A549 (cell line): ENCODE results near the gene EPS8. TPM values are rescaled to one million over a fixed set of nuclear protein-coding genes. Genes with fewer than 3 reads are reported as not detected.

Experiments
- ATAC-seq, 2 experiments: fragments of 200-7000 bp in 1 of 2; fragments of >200 bp in 1 of 2; cut with Nextera tagmentation in 1 of 2; cut with Tn5 transposase in 1 of 2; 3 replicates each; pipeline versions ENCODE4 v1.8.0 to v1.9.1; 2018 to 2020; ENCODE audit warnings: mild to moderate bottlenecking in 1 of 2, moderate library complexity in 1 of 2
- CTCF ChIA-PET: fragments of 300-600 bp; sonication (Branson Sonifier 250); formaldehyde crosslinking; extraction: SDS; loops from one replicate; lab custom pipeline; 2021; ENCODE audit warnings: antibody characterized with exemption, inconsistent platforms; lab: Yijun Ruan, JAX
- POLR2A ChIA-PET: fragments of 350-600 bp; formaldehyde crosslinking; extraction: SDS; loops from one replicate; lab custom pipeline; 2021; ENCODE audit warnings: antibody characterized with exemption, inconsistent platforms; lab: Yijun Ruan, JAX
- DNase-seq, 2 experiments: peaks; one replicate each; pipeline versions ENCODE4 v3.0.0 to v3.0.0-alpha.2; 2011 to 2016; ENCODE audit warnings: low read depth in 1 of 2, low spot score in 1 of 2
- FAIRE-seq: peaks from 2 replicates; lab custom pipeline; 2011; peaks lifted over from hg19 to GRCh38; lab: Jason Lieb, UNC
- H3K27ac ChIP-seq, 2 experiments: fragments of >200 bp; sonication (Bioruptor Twin); formaldehyde crosslinking; 3 replicates each; pipeline ENCODE4 v1.5.1; 2016 to 2017
- H3K4me1 ChIP-seq: fragments of >200 bp; sonication (Bioruptor Twin); formaldehyde crosslinking; 3 replicates; pipeline ENCODE4 v1.6.1; 2016
- H3K4me2 ChIP-seq: fragments of >200 bp; sonication (Bioruptor Twin); formaldehyde crosslinking; 3 replicates; pipeline ENCODE4 v1.6.1; 2016
- H3K4me3 ChIP-seq: fragments of >200 bp; sonication (Bioruptor Twin); formaldehyde crosslinking; 3 replicates; pipeline ENCODE4 v1.5.1; 2016
- H3K9me3 ChIP-seq: fragments of >200 bp; sonication (Bioruptor Twin); formaldehyde crosslinking; 3 replicates; pipeline ENCODE4 v1.6.1; 2016
- BHLHE40 ChIP-seq: IDR thresholded peaks from 2 replicates; pipeline ENCODE4 v1.6.1; 2012; ENCODE audit warnings: low read depth, low read length, inconsistent platforms
- CBX2 ChIP-seq: fragments of 200-600 bp; sonication (generic); IDR thresholded peaks from 2 replicates; pipeline ENCODE4 v1.6.1; 2016; ENCODE audit warnings: low read depth, mild to moderate bottlenecking, borderline replicate concordance
- CEBPB ChIP-seq, 2 experiments: fragments of >200 bp in 1 of 2; sonication (Bioruptor Twin) in 1 of 2; formaldehyde crosslinking in 1 of 2; IDR thresholded peaks; 2 replicates each; pipeline ENCODE4 v1.6.1; 2012 to 2016
- CTCF ChIP-seq: fragments of >200 bp; sonication (Bioruptor Twin); formaldehyde crosslinking; IDR thresholded peaks from 3 replicates; pipeline ENCODE4 v1.5.1; 2016
- ELK1 ChIP-seq: fragments of 150-350 bp; IDR thresholded peaks from 2 replicates; pipeline ENCODE4 v1.6.1; 2014; ENCODE audit warnings: low read depth, mild to moderate bottlenecking, low read length
- EP300 ChIP-seq, 2 experiments: fragments of >200 bp; sonication (Bioruptor Twin); formaldehyde crosslinking; IDR thresholded peaks; 2 replicates in 1 of 2; 3 replicates in 1 of 2; pipeline ENCODE4 v1.6.1; 2016 to 2017
- ESRRA ChIP-seq: fragments of 150-350 bp; IDR thresholded peaks from 2 replicates; pipeline ENCODE4 v1.6.1; 2014; ENCODE audit warnings: mild to moderate bottlenecking, low read length, borderline replicate concordance
- JUNB ChIP-seq: fragments of >200 bp; sonication (Bioruptor Twin); formaldehyde crosslinking; IDR thresholded peaks from 2 replicates; pipeline ENCODE4 v1.6.1; 2016
- KDM1A ChIP-seq: fragments of 200-600 bp; sonication (generic); IDR thresholded peaks from 2 replicates; pipeline ENCODE4 v1.6.1; 2016; ENCODE audit warnings: low read depth, mild to moderate bottlenecking
- MAX ChIP-seq: IDR thresholded peaks from 2 replicates; pipeline ENCODE4 v1.6.1; 2012
- MYC ChIP-seq: IDR thresholded peaks from 2 replicates; pipeline ENCODE4 v1.6.1; 2012; ENCODE audit warnings: mild to moderate bottlenecking, inconsistent platforms, low read length, improper control_type of control experiment, borderline replicate concordance
- NPAS2 ChIP-seq: fragments of 250-450 bp; sonication (Bioruptor Pico); IDR thresholded peaks from 2 replicates; pipeline ENCODE4 v1.8.0; 2022; ENCODE audit warnings: mild to moderate bottlenecking, moderate library complexity, borderline replicate concordance
- PHF8 ChIP-seq: fragments of 200-600 bp; sonication (generic); IDR thresholded peaks from 2 replicates; pipeline ENCODE4 v1.6.1; 2016; ENCODE audit warnings: low read depth, mild to moderate bottlenecking, antibody characterized with exemption, moderate library complexity, borderline replicate concordance
- REST ChIP-seq: fragments of 200-600 bp; sonication (generic); IDR thresholded peaks from 2 replicates; pipeline ENCODE4 v1.6.1; 2016; ENCODE audit warnings: antibody characterized with exemption, mild to moderate bottlenecking, moderate library complexity
- RNF2 ChIP-seq: fragments of 200-600 bp; sonication (generic); IDR thresholded peaks from 2 replicates; pipeline ENCODE4 v1.6.1; 2016; ENCODE audit warnings: low read depth, mild to moderate bottlenecking, antibody characterized with exemption, moderate library complexity, borderline replicate concordance
- SMC3 ChIP-seq: fragments of >200 bp; sonication (Bioruptor Twin); formaldehyde crosslinking; IDR thresholded peaks from 3 replicates; pipeline ENCODE4 v1.6.1; 2018; ENCODE audit warnings: inconsistent platforms
- ZC3H11A ChIP-seq: fragments of 450-650 bp; IDR thresholded peaks from 2 replicates; pipeline ENCODE4 v1.6.1; 2014; ENCODE audit warnings: antibody characterized with exemption, mild to moderate bottlenecking
- ZFP36 ChIP-seq: fragments of 450-650 bp; IDR thresholded peaks from 2 replicates; pipeline ENCODE4 v1.6.1; 2014; ENCODE audit warnings: borderline replicate concordance; ENCODE audit not compliant: partially characterized antibody
- WGBS: methylation state at CpG from one replicate; pipeline ENCODE4 v1.1.6; 2017; ENCODE audit errors: missing lambda C conversion rate; 5-methylcytosine and 5-hydroxymethylcytosine counted together
- polyA plus RNA-seq, 4 experiments: library from polyadenylated mRNA; depleted of rRNA in 3 of 4; stranded (reverse); fragments of >200 nt; fragmentation: RNase III in 1 of 4; extraction: RNeasy Plus Mini Kit Qiagen cat#74134 plus additional on column Dnase treatment in 1 of 4; gene quantifications; 2 replicates in 3 of 4; 3 replicates in 1 of 4; pipeline ENCODE4 v1.2.3, GENCODE V29; 2011 to 2017
- TF ChIP-seq, protein P1 (sequence below): fragments of 250-450 bp; sonication (Bioruptor Pico); IDR thresholded peaks from 2 replicates; pipeline ENCODE4 v1.5.0; 2021; ENCODE audit warnings: mild to moderate bottlenecking, moderate library complexity, borderline replicate concordance

EPS8 gene
- polyA plus RNA-seq, 2 of the 4 experiments (the other 2 are of a cell fraction): 25.1 to 101 TPM

- WGBS: 76% methylated on average over 5 of the region's 5 CpGs
- H3K9me3 ChIP-seq: no peaks in the 10 kb centered on the region
- H3K4me2 ChIP-seq: no peak overlapping the region
- POLR2A ChIA-PET: interaction anchor here (0.6 kb wide), 1 partner anchor 75 kb away, joined by 6 read pairs; no protein-coding TSS in a partner anchor
- no peak overlapping the region for H3K27ac ChIP-seq
- no peak overlapping the region for H3K4me3 ChIP-seq
- ATAC-seq (no peak), FAIRE-seq (no peak), DNase-seq (no peak)
- CTCF ChIA-PET: interaction anchor here (1.3 to 1.8 kb wide), 2 partner anchors 10 kb away, joined by 3 to 4 read pairs; no protein-coding TSS in a partner anchor
- peaks cover 6% of the 10 kb centered on the region; the same call in 2 of the 3 replicates for H3K4me1 ChIP-seq
- TF ChIP-seq EP300 (IDR thresholded peaks at IDR 0.05) (no peak), ESRRA (no peak), MYC (no peak), JUNB (no peak), ZFP36 (no peak), REST (no peak), RNF2 (no peak), CTCF (no peak), MAX (no peak), ELK1 (no peak), BHLHE40 (no peak), CBX2 (no peak), ZC3H11A (no peak)
- TF ChIP-seq, protein P1, sequence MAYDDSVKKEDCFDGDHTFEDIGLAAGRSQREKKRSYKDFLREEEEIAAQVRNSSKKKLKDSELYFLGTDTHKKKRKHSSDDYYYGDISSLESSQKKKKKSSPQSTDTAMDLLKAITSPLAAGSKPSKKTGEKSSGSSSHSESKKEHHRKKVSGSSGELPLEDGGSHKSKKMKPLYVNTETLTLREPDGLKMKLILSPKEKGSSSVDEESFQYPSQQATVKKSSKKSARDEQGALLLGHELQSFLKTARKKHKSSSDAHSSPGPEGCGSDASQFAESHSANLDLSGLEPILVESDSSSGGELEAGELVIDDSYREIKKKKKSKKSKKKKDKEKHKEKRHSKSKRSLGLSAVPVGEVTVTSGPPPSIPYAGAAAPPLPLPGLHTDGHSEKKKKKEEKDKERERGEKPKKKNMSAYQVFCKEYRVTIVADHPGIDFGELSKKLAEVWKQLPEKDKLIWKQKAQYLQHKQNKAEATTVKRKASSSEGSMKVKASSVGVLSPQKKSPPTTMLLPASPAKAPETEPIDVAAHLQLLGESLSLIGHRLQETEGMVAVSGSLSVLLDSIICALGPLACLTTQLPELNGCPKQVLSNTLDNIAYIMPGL: no peak
Measured at GRCh38 chr12:15837141-15837790, 48.1 kb upstream of the EPS8 start.

GRCh38 chr12:15834575-15834974, 45.4 kb upstream of the EPS8 start:
- no peak overlapping the region for H3K4me2 ChIP-seq
- CTCF ChIA-PET: no interaction called here

More at GRCh38 chr12:15834575-15834974, 45.4 kb upstream of the EPS8 start:
- no peak for DNase-seq
- POLR2A ChIA-PET: no interaction called here
- no peak for ATAC-seq
- no peak overlapping the region for H3K4me3 ChIP-seq
- H3K4me1 ChIP-seq: peaks cover 11% of the 10 kb centered on the region; the same call in 2 of the 3 replicates
- 80% methylated on average over 4 of the region's 4 CpGs for WGBS
- no peak overlapping the region for H3K27ac ChIP-seq
- TF ChIP-seq ELK1: no peak
- TF ChIP-seq KDM1A: no peak
- TF ChIP-seq SMC3: no peak
- no peak for TF ChIP-seq PHF8
- no peak for TF ChIP-seq CEBPB (IDR thresholded peaks at IDR 0.05)
- no peak for TF ChIP-seq NPAS2 (CRISPR knock-in tag)
- FAIRE-seq: peak; percentile 43
- no peaks in the 10 kb centered on the region for H3K9me3 ChIP-seq
